Prostate gland (tissue), 2 donors: ENCODE measurements around the gene NMD3. TPM values are rescaled to one million over a fixed set of nuclear protein-coding genes. Genes with fewer than 3 reads are reported as not detected.

Experiments used
- DNase-seq: peaks from one replicate; pipeline ENCODE4 v3.0.0-alpha.2; 2019; ENCODE audit warnings: low spot score
- H3K27ac ChIP-seq, 2 donors: fragments of 200-600 bp; sonication (generic); 2 replicates each; pipeline ENCODE4 v1.5.1; 2017 to 2019
- H3K27me3 ChIP-seq: fragments of 200-600 bp; sonication (generic); replicated peaks from 2 replicates; pipeline ENCODE4 v1.5.1; 2019; ENCODE audit not compliant: insufficient read depth
- H3K36me3 ChIP-seq, 2 donors: fragments of 200-600 bp; sonication (generic); 1 replicate in 1 of 2; 2 replicates in 1 of 2; pipeline versions ENCODE4 v1.5.1 to v1.8.1; 2017 to 2019
- H3K4me1 ChIP-seq: fragments of 200-600 bp; sonication (generic); replicated peaks from 2 replicates; pipeline ENCODE4 v1.5.1; 2019
- H3K4me3 ChIP-seq, 2 donors: fragments of 200-600 bp; sonication (generic); 2 replicates each; pipeline ENCODE4 v1.5.1; 2017 to 2019
- H3K9me3 ChIP-seq: fragments of 200-600 bp; sonication (generic); 2 replicates; pipeline ENCODE4 v1.5.1; 2017
- POLR2A ChIP-seq: fragments of 450-650 bp; IDR thresholded peaks from one replicate; pipeline ENCODE4 v1.6.1; 2016; ENCODE audit warnings: antibody characterized with exemption, mild to moderate bottlenecking
- POLR2AphosphoS5 ChIP-seq: sonication (generic); formaldehyde crosslinking; IDR thresholded peaks from one replicate; pipeline ENCODE4 v1.6.1; 2017; ENCODE audit warnings: antibody characterized with exemption
- WGBS: methylation state at CpG from one replicate; pipeline ENCODE4 v1.1.5; 2018; 5-methylcytosine and 5-hydroxymethylcytosine counted together
- intact Hi-C: fragments of 100-400 bp; cut with DNase I; formaldehyde crosslinking; loops from one replicate; pipeline ENCODE4 v1.14.2; 2022
- total RNA-seq, 2 donors: library from RNA; depleted of rRNA; stranded (reverse); fragments of >200 nt; gene quantifications; one replicate each; pipeline ENCODE4 v1.1.0, GENCODE V29; 2016
- TF ChIP-seq, protein P1 (sequence below), 4 experiments: fragments of 200-600 bp in 2 of 4; fragments of 450-650 bp in 2 of 4; sonication (generic) in 2 of 4; IDR thresholded peaks; 1 replicate in 3 of 4; 2 replicates in 1 of 4; pipeline ENCODE4 v1.5.1; 2016 to 2019; ENCODE audit warnings: antibody characterized with exemption in 4 of 4, mild to moderate bottlenecking in 2 of 4, moderate library complexity in 2 of 4

NMD3 gene
- total RNA-seq, 2 donors from 2014 or later: 29.5 to 52.0 TPM

DNA sequence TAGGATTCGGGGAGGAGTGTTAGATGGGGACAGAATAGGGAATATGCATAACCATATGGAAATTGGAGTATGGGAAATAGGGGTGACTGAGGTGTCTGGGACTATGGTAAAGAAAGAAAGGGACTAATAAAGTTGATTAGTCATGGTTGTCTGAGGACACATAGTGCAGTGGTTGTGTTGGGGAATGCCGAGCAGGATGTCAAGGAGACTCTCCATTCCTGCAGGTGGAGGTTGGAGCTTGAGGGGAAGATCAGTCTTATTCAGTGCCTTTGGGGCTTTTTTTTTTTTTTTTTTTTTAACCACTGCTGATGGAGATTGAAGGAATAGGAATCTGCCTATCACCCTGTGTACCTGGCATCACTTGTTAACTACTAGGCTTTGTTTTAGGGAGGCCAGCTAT is 10.8 kb downstream of the NMD3 start:
- no peak for DNase-seq
- TF ChIP-seq, protein P1, sequence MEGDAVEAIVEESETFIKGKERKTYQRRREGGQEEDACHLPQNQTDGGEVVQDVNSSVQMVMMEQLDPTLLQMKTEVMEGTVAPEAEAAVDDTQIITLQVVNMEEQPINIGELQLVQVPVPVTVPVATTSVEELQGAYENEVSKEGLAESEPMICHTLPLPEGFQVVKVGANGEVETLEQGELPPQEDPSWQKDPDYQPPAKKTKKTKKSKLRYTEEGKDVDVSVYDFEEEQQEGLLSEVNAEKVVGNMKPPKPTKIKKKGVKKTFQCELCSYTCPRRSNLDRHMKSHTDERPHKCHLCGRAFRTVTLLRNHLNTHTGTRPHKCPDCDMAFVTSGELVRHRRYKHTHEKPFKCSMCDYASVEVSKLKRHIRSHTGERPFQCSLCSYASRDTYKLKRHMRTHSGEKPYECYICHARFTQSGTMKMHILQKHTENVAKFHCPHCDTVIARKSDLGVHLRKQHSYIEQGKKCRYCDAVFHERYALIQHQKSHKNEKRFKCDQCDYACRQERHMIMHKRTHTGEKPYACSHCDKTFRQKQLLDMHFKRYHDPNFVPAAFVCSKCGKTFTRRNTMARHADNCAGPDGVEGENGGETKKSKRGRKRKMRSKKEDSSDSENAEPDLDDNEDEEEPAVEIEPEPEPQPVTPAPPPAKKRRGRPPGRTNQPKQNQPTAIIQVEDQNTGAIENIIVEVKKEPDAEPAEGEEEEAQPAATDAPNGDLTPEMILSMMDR (IDR thresholded peaks at IDR 0.05): no peak
- TF ChIP-seq POLR2A: no peak
- no peak for TF ChIP-seq POLR2AphosphoS5
- Histone ChIP-seq H3K27ac (no peak overlapping the region), H3K9me3 (no peaks in the 10 kb centered on the region), H3K4me3 (no peak overlapping the region), H3K36me3 (no peaks in the 10 kb centered on the region), H3K27me3 (no peaks in the 10 kb centered on the region), H3K4me1 (no peaks in the 10 kb centered on the region)
- intact Hi-C loops: no loop called here
- WGBS: 91% methylated on average over 2 of the region's 2 CpGs

DNA sequence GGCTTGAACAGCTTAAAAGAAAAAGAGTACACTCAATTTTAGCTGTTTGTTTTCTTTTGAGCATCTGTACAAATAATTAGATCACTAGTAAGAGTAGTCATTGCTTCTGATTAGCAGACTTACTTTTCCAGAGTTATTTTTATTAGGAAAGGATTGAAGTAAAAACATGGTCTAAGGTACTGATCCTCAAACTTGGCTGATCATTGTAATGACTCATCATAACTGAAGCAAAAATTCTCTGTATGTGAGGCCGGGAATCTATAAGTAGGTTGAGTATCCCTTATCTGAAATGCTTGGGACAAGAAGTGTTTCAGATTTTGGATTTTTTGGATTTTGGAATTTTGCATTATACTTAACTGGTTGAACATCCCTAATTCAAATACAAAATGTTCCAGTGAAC is 12.4 kb downstream of the NMD3 start:
- no peak overlapping the region for H3K27ac ChIP-seq
- intact Hi-C loops: no loop called here
- no peaks in the 10 kb centered on the region for H3K27me3 ChIP-seq
- no peak for TF ChIP-seq POLR2A
- TF ChIP-seq POLR2AphosphoS5: no peak
- TF ChIP-seq, protein P1 (IDR thresholded peaks at IDR 0.05): no peak
- H3K4me1 ChIP-seq: no peaks in the 10 kb centered on the region
- no peaks in the 10 kb centered on the region for H3K36me3 ChIP-seq
- no peaks in the 10 kb centered on the region for H3K9me3 ChIP-seq
- WGBS: 93% methylated on average over 1 of the region's 1 CpG
- no peak for DNase-seq
- no peak overlapping the region for H3K4me3 ChIP-seq

DNA sequence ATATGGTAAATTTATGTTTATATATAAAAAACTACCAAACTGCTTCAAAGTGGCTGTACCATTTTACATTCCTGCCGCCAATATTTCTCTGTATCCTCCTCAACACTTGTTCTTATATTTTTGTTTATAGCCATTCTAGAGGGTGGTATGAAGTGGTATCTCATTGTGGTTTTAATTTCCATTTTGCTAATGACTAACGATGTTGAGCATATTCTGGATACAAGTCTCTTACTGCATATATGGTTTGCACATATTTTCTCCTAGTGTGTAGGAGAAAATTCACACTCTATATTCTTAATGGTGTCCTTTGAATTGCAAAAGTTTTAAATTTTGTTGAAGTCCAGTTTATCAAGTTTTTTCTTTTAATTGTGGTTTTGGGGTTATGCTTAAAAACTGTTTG is 15.1 kb downstream of the NMD3 start:
- WGBS: 95% methylated on average over 2 of the region's 2 CpGs
- H3K4me1 ChIP-seq: no peaks in the 10 kb centered on the region
- H3K36me3 ChIP-seq: no peaks in the 10 kb centered on the region
- no peaks in the 10 kb centered on the region for H3K9me3 ChIP-seq
- TF ChIP-seq, protein P1 (IDR thresholded peaks at IDR 0.05): no peak
- TF ChIP-seq POLR2A: no peak
- no peak for TF ChIP-seq POLR2AphosphoS5
- no peak overlapping the region for H3K27ac ChIP-seq
- intact Hi-C loops: no loop called here
- no peak for DNase-seq
- H3K4me3 ChIP-seq: no peak overlapping the region
- no peaks in the 10 kb centered on the region for H3K27me3 ChIP-seq

DNA sequence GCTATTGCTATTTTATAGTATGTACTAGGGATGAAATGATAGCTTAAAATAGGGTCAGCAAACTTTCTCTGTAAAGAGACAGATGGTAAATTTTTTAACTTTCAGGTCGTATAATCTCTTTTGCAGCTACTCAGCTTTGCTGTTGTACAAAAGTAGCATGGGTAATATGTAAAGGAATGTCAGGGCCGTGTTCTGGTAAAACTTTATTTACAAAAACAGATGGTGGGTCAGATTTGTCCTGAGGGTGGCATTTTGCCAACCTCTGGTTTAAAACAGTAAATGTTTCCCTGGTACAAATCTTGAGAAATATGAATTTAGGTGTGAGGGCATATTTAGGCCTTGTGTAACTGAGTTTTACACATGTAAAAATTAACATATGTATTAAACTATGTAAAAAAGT is 18.6 kb downstream of the NMD3 start:
- Histone ChIP-seq H3K27me3 (no peaks in the 10 kb centered on the region), H3K9me3 (no peaks in the 10 kb centered on the region), H3K27ac (no peak overlapping the region), H3K4me3 (no peak overlapping the region), H3K36me3 (no peaks in the 10 kb centered on the region), H3K4me1 (no peaks in the 10 kb centered on the region)
- TF ChIP-seq POLR2A (no peak), POLR2AphosphoS5 (no peak)
- TF ChIP-seq, protein P1 (IDR thresholded peaks at IDR 0.05): no peak
- intact Hi-C loops: no loop called here
- 69% methylated on average over 2 of the region's 2 CpGs for WGBS
- no peak for DNase-seq

DNA sequence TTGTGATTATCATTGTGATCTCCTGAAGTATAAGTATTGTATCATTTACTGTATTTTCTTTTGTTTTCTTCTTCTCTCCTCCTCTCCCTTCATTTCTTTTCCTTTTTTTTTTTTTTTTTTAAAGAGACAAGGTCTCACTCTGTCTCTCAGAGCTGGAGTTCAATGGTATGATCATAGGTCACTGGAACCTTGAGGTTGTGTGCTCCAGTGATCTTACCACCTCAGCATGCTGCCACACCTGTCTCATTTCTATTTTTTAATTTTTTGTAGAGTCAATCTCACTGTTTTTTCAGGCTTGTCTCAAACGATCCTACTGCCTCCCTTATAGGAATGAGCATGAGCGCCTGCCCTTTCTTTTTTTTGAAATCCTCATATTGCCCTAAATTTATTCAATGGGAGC is 23.4 kb downstream of the NMD3 start:
- TF ChIP-seq POLR2A (no peak), POLR2AphosphoS5 (no peak)
- TF ChIP-seq, protein P1 (IDR thresholded peaks at IDR 0.05): no peak
- DNase-seq: no peak
- Histone ChIP-seq H3K9me3 (no peaks in the 10 kb centered on the region), H3K27ac (no peak overlapping the region), H3K4me1 (peaks cover 3% of the 10 kb centered on the region), H3K27me3 (no peaks in the 10 kb centered on the region), H3K36me3 (peaks cover 0 to 3% of the 10 kb centered on the region in 2 donors), H3K4me3 (no peak overlapping the region)
- intact Hi-C loops: no loop called here
- WGBS: 79% methylated on average over 2 of the region's 2 CpGs
